HCT116 (cell line): Measurements from ENCODE around the gene ACBD4. TPM values are rescaled to one million over a fixed set of nuclear protein-coding genes. Genes with fewer than 3 reads are reported as not detected.

Experiments
- ATAC-seq: fragments of 200-7000 bp; cut with Tn5 transposase; 2 replicates; pipeline ENCODE4 v1.9.1; 2020; ENCODE audit warnings: mild to moderate bottlenecking, moderate library complexity
- BruUV-seq: library from RNA; stranded (reverse); fragments of 400-500 nt; replicated peaks from 2 replicates; lab custom pipeline; 2021; lab: Mats Ljungman, UMichigan
- CTCF ChIA-PET: fragments of 300-600 bp; sonication (Branson Sonifier 250); formaldehyde crosslinking; loops from one replicate; lab custom pipeline; 2021; ENCODE audit warnings: antibody characterized with exemption; lab: Charles Lee
- POLR2A ChIA-PET: fragments of 300-600, 350-600 bp; sonication (Branson Sonifier 250); formaldehyde crosslinking; loops from one replicate; lab custom pipeline; 2021; ENCODE audit warnings: antibody characterized with exemption; lab: Charles Lee
- RAD21 ChIA-PET, 2 experiments: fragments of 300-600 bp; sonication (Branson Sonifier 250); formaldehyde crosslinking; loops; one replicate each; lab custom pipeline; 2023; ENCODE audit warnings: low total read pairs in 2 of 2; ENCODE audit not compliant: uncharacterized antibody in 2 of 2, unreplicated experiment in 2 of 2, low non-redundant PET in 1 of 2; lab: Charles Lee
- DNase-seq: peaks from one replicate; pipeline ENCODE4 v3.0.0-alpha.2; 2010; ENCODE audit warnings: low read depth, low spot score
- H2AFZ ChIP-seq: fragments of 200-600 bp; shearing (Covaris generic), sonication (generic); 2 replicates; pipeline ENCODE4 v1.6.1; 2017; ENCODE audit warnings: low read depth, mixed run types, mixed read lengths, antibody characterized with exemption, low read length; ENCODE audit not compliant: poor library complexity, severe bottlenecking
- H3K27ac ChIP-seq: 2 replicates; pipeline ENCODE4 v1.5.1; 2012; ENCODE audit warnings: low read depth, low read length
- H3K27me3 ChIP-seq: fragments of 200-600 bp; sonication (generic); 2 replicates; pipeline ENCODE4 v1.6.1; 2016; ENCODE audit warnings: mixed run types, low read length, mixed read lengths; ENCODE audit not compliant: insufficient read depth
- H3K36me3 ChIP-seq, 2 experiments: fragments of 200-500 bp in 1 of 2; fragments of 200-600 bp in 1 of 2; sonication (Bioruptor generic) in 1 of 2; sonication (generic) in 1 of 2; 2 replicates each; pipeline versions ENCODE4 v1.5.1 to v1.6.1; 2014 to 2016; ENCODE audit warnings: low read length in 2 of 2, inconsistent platforms in 1 of 2, mixed read lengths in 1 of 2, mixed run types in 1 of 2; ENCODE audit not compliant: insufficient read depth in 2 of 2, control insufficient read depth in 1 of 2
- H3K4me1 ChIP-seq, 2 experiments: fragments of 200-600 bp in 1 of 2; sonication (generic) in 1 of 2; 2 replicates each; pipeline versions ENCODE4 v1.5.1 to v1.6.1; 2012 to 2017; ENCODE audit warnings: low read length in 2 of 2, inconsistent platforms in 1 of 2, mild to moderate bottlenecking in 1 of 2, mixed read lengths in 1 of 2, mixed run types in 1 of 2, moderate library complexity in 1 of 2; ENCODE audit not compliant: insufficient read depth in 2 of 2, control insufficient read depth in 1 of 2
- H3K4me2 ChIP-seq: fragments of 200-600 bp; sonication (generic); 2 replicates; pipeline ENCODE4 v1.6.1; 2017; ENCODE audit warnings: mixed run types, low read length, mixed read lengths
- H3K4me3 ChIP-seq, 2 experiments: fragments of 200-600 bp in 1 of 2; sonication (generic) in 1 of 2; replicated peaks in 1 of 2; 2 replicates each; pipeline ENCODE4 v1.5.1; 2011 to 2016; ENCODE audit warnings: low read length in 2 of 2, control low read depth in 1 of 2, low read depth in 1 of 2, mild to moderate bottlenecking in 1 of 2, mixed read lengths in 1 of 2, mixed run types in 1 of 2
- H3K79me2 ChIP-seq: fragments of 200-600 bp; sonication (generic); 2 replicates; pipeline ENCODE4 v1.6.1; 2017; ENCODE audit warnings: mild to moderate bottlenecking, mixed run types, low read length, moderate library complexity, mixed read lengths; ENCODE audit not compliant: insufficient read depth
- H3K9ac ChIP-seq: fragments of 200-600 bp; sonication (generic); 2 replicates; pipeline ENCODE4 v1.6.1; 2016; ENCODE audit warnings: low read length, mixed read lengths
- H3K9me2 ChIP-seq: fragments of 200-600 bp; sonication (generic), shearing (Covaris generic); 2 replicates; pipeline ENCODE4 v1.6.1; 2017; ENCODE audit warnings: mixed run types, mild to moderate bottlenecking, moderate library complexity; ENCODE audit not compliant: insufficient read depth
- H3K9me3 ChIP-seq, 2 experiments: fragments of 200-500 bp in 1 of 2; fragments of 200-600 bp in 1 of 2; sonication (Bioruptor generic) in 1 of 2; sonication (generic) in 1 of 2; 2 replicates each; pipeline ENCODE4 v1.6.1; 2014 to 2017; ENCODE audit warnings: low read length in 2 of 2, mixed read lengths in 2 of 2, inconsistent platforms in 1 of 2, low read depth in 1 of 2, mild to moderate bottlenecking in 1 of 2, mixed run types in 1 of 2, moderate library complexity in 1 of 2; ENCODE audit not compliant: control insufficient read depth in 1 of 2, insufficient read depth in 1 of 2
- H4K20me1 ChIP-seq: fragments of 200-600 bp; sonication (generic), shearing (Covaris generic); 2 replicates; pipeline ENCODE4 v1.6.1; 2017; ENCODE audit warnings: mixed run types, mild to moderate bottlenecking, moderate library complexity; ENCODE audit not compliant: insufficient read depth
- CBX3 ChIP-seq: IDR thresholded peaks from 2 replicates; pipeline ENCODE4 v1.6.1; 2012; ENCODE audit warnings: low read depth
- CEBPB ChIP-seq: IDR thresholded peaks from 2 replicates; pipeline ENCODE4 v1.6.1; 2012; ENCODE audit warnings: low read depth
- ELF1 ChIP-seq: IDR thresholded peaks from 2 replicates; pipeline ENCODE4 v1.6.1; 2012; ENCODE audit warnings: low read depth, borderline replicate concordance
- JUND ChIP-seq: IDR thresholded peaks from 2 replicates; pipeline ENCODE4 v1.6.1; 2012
- POLR2A ChIP-seq: IDR thresholded peaks from 2 replicates; pipeline ENCODE4 v1.7.0; 2011; ENCODE audit warnings: borderline replicate concordance; ENCODE audit not compliant: insufficient read depth, insufficient read length; ENCODE audit errors: extremely low read depth
- POLR2AphosphoS5 ChIP-seq: IDR thresholded peaks from 2 replicates; pipeline ENCODE4 v1.6.1; 2011; ENCODE audit warnings: mild to moderate bottlenecking, low read depth, low read length, moderate library complexity
- RAD21 ChIP-seq: IDR thresholded peaks from 2 replicates; pipeline ENCODE4 v1.6.1; 2012; ENCODE audit warnings: low read depth, mild to moderate bottlenecking
- SIN3A ChIP-seq: IDR thresholded peaks from 2 replicates; pipeline ENCODE4 v1.6.1; 2012; ENCODE audit warnings: low read depth
- TCF7L2 ChIP-seq: IDR thresholded peaks from 2 replicates; pipeline ENCODE4 v1.7.0; 2011; ENCODE audit warnings: borderline replicate concordance, inconsistent platforms; ENCODE audit not compliant: insufficient read depth, insufficient read length; ENCODE audit errors: extremely low read depth
- YY1 ChIP-seq: IDR thresholded peaks from 2 replicates; pipeline ENCODE4 v1.6.1; 2011; ENCODE audit warnings: low read length, low read depth, moderate library complexity, mild to moderate bottlenecking; ENCODE audit not compliant: insufficient replicate concordance; ENCODE audit errors: extremely low read depth
- ZFX ChIP-seq: fragments of 450-650 bp; IDR thresholded peaks from 2 replicates; pipeline ENCODE4 v1.6.1; 2017
- ZNF274 ChIP-seq: fragments of 200-500 bp; sonication (Bioruptor generic); IDR thresholded peaks from 2 replicates; pipeline ENCODE4 v1.6.1; 2014; ENCODE audit warnings: mild to moderate bottlenecking, low read depth, low read length, inconsistent platforms
- intact Hi-C: fragments of 100-400 bp; cut with micrococcal nuclease; formaldehyde crosslinking; loops from 2 replicates; pipeline ENCODE4 v1.10.0; 2022
- total RNA-seq: library from RNA; stranded (reverse); gene quantifications from one replicate; pipeline ENCODE4 v1.2.1, GENCODE V29; 2021; ENCODE audit not compliant: unreplicated experiment
- TF ChIP-seq, protein P1 (sequence below): IDR thresholded peaks from 2 replicates; pipeline ENCODE4 v1.6.1; 2011; ENCODE audit warnings: mild to moderate bottlenecking, low read length, moderate library complexity; ENCODE audit not compliant: insufficient replicate concordance; ENCODE audit errors: extremely low read depth
- TF ChIP-seq, protein P2 (sequence below): IDR thresholded peaks from 2 replicates; pipeline ENCODE4 v1.6.1; 2012
- TF ChIP-seq, protein P3 (sequence below): IDR thresholded peaks from 2 replicates; pipeline ENCODE4 v1.6.1; 2012; ENCODE audit warnings: low read depth

The ACBD4 gene
- total RNA-seq, 1 experiment from 2014 or later, result 13.6 TPM

DNA sequence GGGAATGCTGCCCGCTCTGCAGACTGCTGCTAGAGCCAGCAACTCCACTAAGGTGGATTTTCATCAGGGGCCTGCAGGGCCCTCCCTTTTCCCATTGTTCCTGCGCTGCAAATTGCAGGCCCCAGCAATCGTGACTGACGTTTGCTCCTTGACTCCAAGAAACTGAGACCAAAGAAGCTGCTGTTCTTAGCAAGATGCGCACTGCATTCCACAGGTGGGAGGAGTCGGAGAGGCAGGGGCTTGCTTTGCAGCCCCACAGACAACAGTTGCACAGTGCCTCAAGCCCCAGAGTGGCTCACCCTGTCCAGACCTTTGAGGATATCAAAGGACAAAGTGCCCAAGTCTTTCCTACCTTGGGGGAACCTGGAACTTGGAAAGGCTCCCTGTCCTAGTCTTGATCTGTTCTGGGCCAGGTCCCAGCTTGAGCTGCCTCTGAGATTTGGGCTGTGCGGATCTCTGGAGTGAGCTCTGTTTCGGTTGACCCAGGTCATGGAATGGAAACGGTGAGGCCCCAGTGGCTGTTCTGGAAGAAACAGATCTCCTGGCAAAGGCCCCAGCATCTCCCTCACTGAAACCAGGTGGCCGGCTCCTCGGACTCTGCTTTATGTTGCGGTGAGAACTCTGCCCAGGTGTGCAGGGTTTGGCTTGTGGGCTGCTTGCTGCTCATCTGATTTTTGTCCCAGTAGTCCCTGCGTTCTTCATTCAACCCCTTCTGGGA lies 28.0 kb upstream of the ACBD4 start:
- POLR2A ChIA-PET, result no interaction called here
- intact Hi-C loops, result no loop called here
- no peak overlapping the region for H3K9ac ChIP-seq

More for the DNA sequence above, 28.0 kb upstream of the ACBD4 start:
- ChIA-PET RAD21 (no interaction called here), CTCF (interaction anchor here (1.3 to 1.6 kb wide), 2 partner anchors 13 to 28 kb away, joined by 3 to 4 read pairs; partner anchors contain the start of gene ACBD4)
- Histone ChIP-seq H3K79me2 (no peaks in the 10 kb centered on the region), H3K4me1 (peaks cover 3 to 10% of the 10 kb centered on the region in 2 experiments; a peak in 2 of 4 replicates), H2AFZ (no peak overlapping the region), H3K27me3 (no peaks in the 10 kb centered on the region), H3K4me3 (no peak overlapping the region), H3K9me3 (no peaks in the 10 kb centered on the region), H3K9me2 (no peaks in the 10 kb centered on the region), H4K20me1 (no peaks in the 10 kb centered on the region), H3K4me2 (no peak overlapping the region), H3K27ac (no peak overlapping the region; the same call in 1 of the 2 replicates), H3K36me3 (peaks cover 20 to 42% of the 10 kb centered on the region in 2 experiments)
- TF ChIP-seq POLR2AphosphoS5, result no peak
- no peak for TF ChIP-seq CEBPB
- no peak for TF ChIP-seq ZFX
- TF ChIP-seq CBX3, result no peak
- no peak for TF ChIP-seq JUND
- TF ChIP-seq TCF7L2, result no peak
- TF ChIP-seq, protein P1, sequence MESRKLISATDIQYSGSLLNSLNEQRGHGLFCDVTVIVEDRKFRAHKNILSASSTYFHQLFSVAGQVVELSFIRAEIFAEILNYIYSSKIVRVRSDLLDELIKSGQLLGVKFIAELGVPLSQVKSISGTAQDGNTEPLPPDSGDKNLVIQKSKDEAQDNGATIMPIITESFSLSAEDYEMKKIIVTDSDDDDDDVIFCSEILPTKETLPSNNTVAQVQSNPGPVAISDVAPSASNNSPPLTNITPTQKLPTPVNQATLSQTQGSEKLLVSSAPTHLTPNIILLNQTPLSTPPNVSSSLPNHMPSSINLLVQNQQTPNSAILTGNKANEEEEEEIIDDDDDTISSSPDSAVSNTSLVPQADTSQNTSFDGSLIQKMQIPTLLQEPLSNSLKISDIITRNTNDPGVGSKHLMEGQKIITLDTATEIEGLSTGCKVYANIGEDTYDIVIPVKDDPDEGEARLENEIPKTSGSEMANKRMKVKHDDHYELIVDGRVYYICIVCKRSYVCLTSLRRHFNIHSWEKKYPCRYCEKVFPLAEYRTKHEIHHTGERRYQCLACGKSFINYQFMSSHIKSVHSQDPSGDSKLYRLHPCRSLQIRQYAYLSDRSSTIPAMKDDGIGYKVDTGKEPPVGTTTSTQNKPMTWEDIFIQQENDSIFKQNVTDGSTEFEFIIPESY, result no peak
- no peak for TF ChIP-seq YY1
- TF ChIP-seq, protein P2, sequence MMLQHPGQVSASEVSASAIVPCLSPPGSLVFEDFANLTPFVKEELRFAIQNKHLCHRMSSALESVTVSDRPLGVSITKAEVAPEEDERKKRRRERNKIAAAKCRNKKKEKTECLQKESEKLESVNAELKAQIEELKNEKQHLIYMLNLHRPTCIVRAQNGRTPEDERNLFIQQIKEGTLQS, result no peak
- no peak for TF ChIP-seq RAD21
- TF ChIP-seq POLR2A, result no peak
- no peak for TF ChIP-seq ELF1
- TF ChIP-seq ZNF274, result no peak
- no peak for TF ChIP-seq SIN3A
- TF ChIP-seq, protein P3, sequence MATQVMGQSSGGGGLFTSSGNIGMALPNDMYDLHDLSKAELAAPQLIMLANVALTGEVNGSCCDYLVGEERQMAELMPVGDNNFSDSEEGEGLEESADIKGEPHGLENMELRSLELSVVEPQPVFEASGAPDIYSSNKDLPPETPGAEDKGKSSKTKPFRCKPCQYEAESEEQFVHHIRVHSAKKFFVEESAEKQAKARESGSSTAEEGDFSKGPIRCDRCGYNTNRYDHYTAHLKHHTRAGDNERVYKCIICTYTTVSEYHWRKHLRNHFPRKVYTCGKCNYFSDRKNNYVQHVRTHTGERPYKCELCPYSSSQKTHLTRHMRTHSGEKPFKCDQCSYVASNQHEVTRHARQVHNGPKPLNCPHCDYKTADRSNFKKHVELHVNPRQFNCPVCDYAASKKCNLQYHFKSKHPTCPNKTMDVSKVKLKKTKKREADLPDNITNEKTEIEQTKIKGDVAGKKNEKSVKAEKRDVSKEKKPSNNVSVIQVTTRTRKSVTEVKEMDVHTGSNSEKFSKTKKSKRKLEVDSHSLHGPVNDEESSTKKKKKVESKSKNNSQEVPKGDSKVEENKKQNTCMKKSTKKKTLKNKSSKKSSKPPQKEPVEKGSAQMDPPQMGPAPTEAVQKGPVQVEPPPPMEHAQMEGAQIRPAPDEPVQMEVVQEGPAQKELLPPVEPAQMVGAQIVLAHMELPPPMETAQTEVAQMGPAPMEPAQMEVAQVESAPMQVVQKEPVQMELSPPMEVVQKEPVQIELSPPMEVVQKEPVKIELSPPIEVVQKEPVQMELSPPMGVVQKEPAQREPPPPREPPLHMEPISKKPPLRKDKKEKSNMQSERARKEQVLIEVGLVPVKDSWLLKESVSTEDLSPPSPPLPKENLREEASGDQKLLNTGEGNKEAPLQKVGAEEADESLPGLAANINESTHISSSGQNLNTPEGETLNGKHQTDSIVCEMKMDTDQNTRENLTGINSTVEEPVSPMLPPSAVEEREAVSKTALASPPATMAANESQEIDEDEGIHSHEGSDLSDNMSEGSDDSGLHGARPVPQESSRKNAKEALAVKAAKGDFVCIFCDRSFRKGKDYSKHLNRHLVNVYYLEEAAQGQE, result no peak
- no TSS peak for BruUV-seq
- DNase-seq (no peak), ATAC-seq (no peak)
